Astrocyte of the spinal cord (primary cell): ENCODE measurements around the gene MAPK1.
"Not testable (repeated sequence)": the region's sequence is repeated elsewhere in the genome, so short reads cannot be mapped to it uniquely, and the experiment has no call there.

Experiments used
- DNase-seq: peaks from one replicate; pipeline ENCODE4 v3.0.0; 2011; ENCODE audit warnings: low read depth, low spot score
- H3K4me3 ChIP-seq: 2 replicates; pipeline ENCODE4 v1.5.1; 2011; ENCODE audit warnings: low read depth, mild to moderate bottlenecking, low read length, moderate library complexity
- in situ Hi-C: cut with HindIII; loops from 2 replicates; pipeline ENCODE4 v1.10.0; 2017; ENCODE audit warnings: low sequenced_read_pairs
- TF ChIP-seq, protein P1 (sequence below): IDR thresholded peaks from 2 replicates; pipeline ENCODE4 v1.5.1; 2012; ENCODE audit warnings: low read depth, mild to moderate bottlenecking, low read length, inconsistent platforms

Gene MAPK1

GRCh38 chr22:21754523-21754922, 112.9 kb downstream of the MAPK1 start:
- TF ChIP-seq, protein P1, sequence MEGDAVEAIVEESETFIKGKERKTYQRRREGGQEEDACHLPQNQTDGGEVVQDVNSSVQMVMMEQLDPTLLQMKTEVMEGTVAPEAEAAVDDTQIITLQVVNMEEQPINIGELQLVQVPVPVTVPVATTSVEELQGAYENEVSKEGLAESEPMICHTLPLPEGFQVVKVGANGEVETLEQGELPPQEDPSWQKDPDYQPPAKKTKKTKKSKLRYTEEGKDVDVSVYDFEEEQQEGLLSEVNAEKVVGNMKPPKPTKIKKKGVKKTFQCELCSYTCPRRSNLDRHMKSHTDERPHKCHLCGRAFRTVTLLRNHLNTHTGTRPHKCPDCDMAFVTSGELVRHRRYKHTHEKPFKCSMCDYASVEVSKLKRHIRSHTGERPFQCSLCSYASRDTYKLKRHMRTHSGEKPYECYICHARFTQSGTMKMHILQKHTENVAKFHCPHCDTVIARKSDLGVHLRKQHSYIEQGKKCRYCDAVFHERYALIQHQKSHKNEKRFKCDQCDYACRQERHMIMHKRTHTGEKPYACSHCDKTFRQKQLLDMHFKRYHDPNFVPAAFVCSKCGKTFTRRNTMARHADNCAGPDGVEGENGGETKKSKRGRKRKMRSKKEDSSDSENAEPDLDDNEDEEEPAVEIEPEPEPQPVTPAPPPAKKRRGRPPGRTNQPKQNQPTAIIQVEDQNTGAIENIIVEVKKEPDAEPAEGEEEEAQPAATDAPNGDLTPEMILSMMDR, result no peak
- no peak overlapping the region for H3K4me3 ChIP-seq
- in situ Hi-C loops, result no loop called here
- no peak for DNase-seq

DNA sequence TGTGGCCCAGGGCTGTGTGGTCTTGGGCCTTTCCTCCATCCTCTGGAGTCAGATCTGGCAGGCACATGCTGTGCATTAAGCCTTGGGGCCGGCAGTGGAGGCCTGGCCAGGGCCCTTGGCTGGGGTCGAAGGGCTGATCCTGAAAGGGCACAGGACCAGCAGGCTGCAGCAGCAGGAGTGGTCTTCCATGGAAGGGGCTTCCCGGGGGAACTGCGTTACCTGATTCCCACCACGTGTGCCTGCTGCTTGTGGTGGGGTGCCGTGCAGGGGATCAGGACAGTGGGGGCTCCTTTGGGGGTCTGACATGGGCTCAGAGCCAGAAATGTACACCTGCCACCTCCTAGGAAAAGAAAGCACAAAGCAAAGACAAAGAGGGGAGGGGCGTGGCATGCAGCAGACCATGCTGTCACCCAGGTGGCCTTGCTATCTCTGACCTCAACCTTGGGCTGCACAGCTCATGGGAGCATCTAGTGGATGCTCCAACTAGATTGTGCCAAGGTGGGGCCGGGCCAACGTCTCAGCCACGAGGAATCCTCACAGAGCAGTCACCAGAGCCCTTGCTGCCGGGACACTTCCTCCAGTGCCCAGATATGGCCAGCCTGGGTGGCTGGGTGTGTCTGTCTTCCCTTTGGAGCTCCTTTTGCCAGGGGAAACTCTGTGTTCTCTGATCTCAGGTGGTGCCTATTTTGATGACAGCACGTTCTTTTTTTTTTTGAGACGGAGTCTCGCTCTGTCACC, 113.9 kb downstream of the MAPK1 start:
- no peak for DNase-seq
- TF ChIP-seq, protein P1, result no peak
- in situ Hi-C loops, result no loop called here
- no peak overlapping the region for H3K4me3 ChIP-seq

DNA sequence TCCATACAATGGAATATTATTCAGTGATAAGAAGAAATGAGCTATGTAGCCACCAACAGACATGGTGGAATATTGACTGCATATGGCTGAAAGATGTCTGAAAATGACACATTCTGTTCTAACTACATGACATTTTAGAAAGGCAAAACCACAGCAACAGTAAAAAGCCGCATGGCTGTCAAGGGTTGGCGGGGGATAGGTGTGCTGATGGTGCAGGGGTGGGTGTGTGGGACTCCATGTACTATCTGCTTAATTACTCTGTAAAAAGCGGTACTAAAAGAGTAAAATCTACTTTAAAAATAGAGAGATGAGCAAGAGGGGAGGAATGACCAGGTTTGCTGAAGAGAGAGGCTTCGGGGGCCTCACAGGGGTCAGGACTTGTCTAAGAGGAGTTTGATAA, 115.2 kb downstream of the MAPK1 start:
- in situ Hi-C loops, result no loop called here

DNA sequence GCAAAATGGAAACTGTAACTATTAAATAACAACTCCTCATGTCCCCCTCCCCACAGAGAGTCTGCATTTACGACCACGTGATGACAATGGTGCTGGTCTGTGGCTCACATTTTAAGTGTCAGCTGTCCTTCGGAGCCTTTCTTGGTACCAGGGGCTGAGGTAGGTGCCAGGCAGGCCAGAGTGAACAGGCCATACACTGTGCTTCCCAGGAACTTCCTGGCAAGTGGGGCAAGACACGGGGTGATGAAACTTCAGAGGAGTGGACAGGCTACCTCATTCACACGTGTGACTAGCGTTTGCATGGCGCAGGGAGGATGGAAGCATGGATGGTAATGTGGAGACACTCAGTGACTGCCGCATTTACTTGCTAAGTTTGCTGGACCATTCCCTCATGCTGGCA, 121.5 kb downstream of the MAPK1 start:
- H3K4me3 ChIP-seq, result no peak overlapping the region
- TF ChIP-seq, protein P1, result no peak
- in situ Hi-C loops, result no loop called here
- no peak for DNase-seq

More for the DNA sequence above, 115.2 kb downstream of the MAPK1 start:
- DNase-seq, result no peak
- TF ChIP-seq, protein P1, result no peak
- no peak overlapping the region for H3K4me3 ChIP-seq

DNA sequence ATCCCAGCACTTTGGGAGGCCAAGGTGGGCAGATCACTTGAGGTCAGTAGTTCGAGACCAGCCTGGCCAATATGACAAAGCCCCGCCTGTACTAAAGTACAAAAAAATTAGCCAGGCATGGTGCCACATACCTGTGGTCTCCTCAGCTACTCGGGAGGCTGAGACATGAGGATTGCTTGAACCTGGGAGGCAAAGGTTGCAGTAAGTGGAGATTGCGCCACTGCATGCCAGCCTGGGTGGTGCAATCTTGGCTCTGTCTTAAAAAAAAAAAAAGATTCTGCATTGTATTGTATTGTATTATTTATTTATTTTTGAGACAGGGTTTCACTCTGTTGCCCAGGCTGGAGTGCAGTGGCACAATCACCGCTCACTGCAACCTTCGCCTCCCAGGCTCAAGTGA, 122.5 kb downstream of the MAPK1 start:
- in situ Hi-C loops, H3K4me3 ChIP-seq, DNase-seq: not testable (repeated sequence)

DNA sequence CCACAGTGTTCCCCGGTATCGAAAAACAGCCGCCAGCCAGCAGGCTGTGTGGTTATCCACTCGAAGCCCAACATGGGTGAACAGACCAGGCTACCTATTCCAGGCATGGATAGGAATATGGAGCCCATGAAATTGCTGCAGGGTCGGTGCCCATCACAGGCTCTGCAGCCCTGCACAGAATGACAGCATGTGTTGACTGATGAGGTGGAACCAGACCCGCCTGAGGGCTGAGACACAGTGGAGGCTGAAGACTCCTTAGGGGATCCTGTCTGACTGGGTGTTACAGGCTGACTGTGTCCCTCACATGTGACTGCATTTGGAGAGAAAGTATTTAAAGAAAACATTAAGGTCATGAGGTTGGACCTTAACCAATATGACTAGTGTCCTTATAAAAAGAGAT, 125.7 kb downstream of the MAPK1 start:
- TF ChIP-seq, protein P1, result no peak
- no peak for DNase-seq
- no peak overlapping the region for H3K4me3 ChIP-seq
- in situ Hi-C loops, result no loop called here

DNA sequence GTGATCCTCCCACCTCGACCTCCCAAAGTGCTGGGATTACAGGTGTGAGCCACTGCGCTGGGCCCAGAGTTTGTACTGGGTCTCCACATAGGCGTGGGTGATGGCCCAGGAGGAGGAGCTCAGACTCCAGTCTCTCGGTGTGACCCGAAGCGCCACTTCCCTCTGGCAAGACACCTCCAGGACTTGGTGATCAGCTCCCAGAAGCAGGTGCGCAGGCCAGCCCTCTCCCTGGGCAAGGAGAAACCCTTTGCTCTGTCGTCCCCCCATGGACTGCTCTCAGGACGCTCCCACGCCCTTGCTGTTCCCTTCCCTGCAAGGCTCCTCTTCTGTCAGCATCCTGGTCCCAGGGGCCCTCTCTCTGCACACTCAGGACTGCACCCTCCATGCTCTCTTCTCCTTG, 126.4 kb downstream of the MAPK1 start:
- in situ Hi-C loops, result no loop called here
- H3K4me3 ChIP-seq, result no peak overlapping the region
- no peak for DNase-seq
- TF ChIP-seq, protein P1, result no peak
